H9 (cell line): ENCODE measurements around the gene PPT1. TPM values are rescaled to one million over a fixed set of nuclear protein-coding genes. Genes with fewer than 3 reads are reported as not detected.
A peak's percentile ranks its signal among the peaks of the same experiment; 100 is the strongest.

Experiments
- DNase-seq: peaks from one replicate; pipeline ENCODE4 v3.0.0-alpha.2; 2017
- H2AFZ ChIP-seq: one replicate; pipeline ENCODE4 v1.6.1; 2013; ENCODE audit warnings: mild to moderate bottlenecking, low read length, control low read depth, moderate library complexity
- H2AK5ac ChIP-seq: 2 replicates; pipeline ENCODE4 v1.6.1; 2013; ENCODE audit warnings: low read length, control low read depth, mixed read lengths; ENCODE audit not compliant: insufficient read length
- H2BK120ac ChIP-seq: one replicate; pipeline ENCODE4 v1.6.1; 2013; ENCODE audit warnings: low read depth, mild to moderate bottlenecking, low read length, control low read depth, inconsistent platforms; ENCODE audit not compliant: poor library complexity, severe bottlenecking
- H2BK12ac ChIP-seq: 2 replicates; pipeline ENCODE4 v1.6.1; 2013; ENCODE audit warnings: low read length, control low read depth, mixed read lengths, low read depth; ENCODE audit not compliant: insufficient read length
- H2BK15ac ChIP-seq: 2 replicates; pipeline ENCODE4 v1.6.1; 2013; ENCODE audit warnings: low read depth, low read length, control low read depth
- H2BK20ac ChIP-seq: one replicate; pipeline ENCODE4 v1.6.1; 2013; ENCODE audit warnings: low read depth, mild to moderate bottlenecking, low read length, control low read depth, inconsistent platforms; ENCODE audit not compliant: poor library complexity, severe bottlenecking
- H2BK5ac ChIP-seq: 2 replicates; pipeline ENCODE4 v1.6.1; 2013; ENCODE audit warnings: low read length, control low read depth, mixed read lengths; ENCODE audit not compliant: insufficient read length
- H3K14ac ChIP-seq: 2 replicates; pipeline ENCODE4 v1.6.1; 2013; ENCODE audit warnings: low read length, control low read depth; ENCODE audit not compliant: insufficient read depth
- H3K18ac ChIP-seq: 2 replicates; pipeline ENCODE4 v1.6.1; 2013; ENCODE audit warnings: low read depth, mild to moderate bottlenecking, mixed read lengths, low read length, control low read depth; ENCODE audit not compliant: insufficient read length
- H3K23ac ChIP-seq: 2 replicates; pipeline ENCODE4 v1.6.1; 2013; ENCODE audit warnings: low read length, control low read depth, mixed read lengths, low read depth; ENCODE audit not compliant: insufficient read length
- H3K23me2 ChIP-seq: 2 replicates; pipeline ENCODE4 v1.6.1; 2013; ENCODE audit warnings: low read depth, mild to moderate bottlenecking, mixed read lengths, low read length, control low read depth; ENCODE audit not compliant: insufficient read length, poor library complexity, severe bottlenecking
- H3K27ac ChIP-seq: 2 replicates; pipeline ENCODE4 v1.5.1; 2013; ENCODE audit warnings: low read length, control low read depth, mixed read lengths, low read depth; ENCODE audit not compliant: insufficient read length
- H3K27me3 ChIP-seq: 2 replicates; pipeline ENCODE4 v1.6.1; 2013; ENCODE audit warnings: low read length, control low read depth, inconsistent platforms; ENCODE audit not compliant: insufficient read depth
- H3K4ac ChIP-seq: 2 replicates; pipeline ENCODE4 v1.6.1; 2013; ENCODE audit warnings: low read depth, mild to moderate bottlenecking, control low read depth, inconsistent platforms, low read length, moderate library complexity
- H3K4me1 ChIP-seq: 2 replicates; pipeline ENCODE4 v1.6.1; 2013; ENCODE audit warnings: low read length, control low read depth, inconsistent platforms; ENCODE audit not compliant: insufficient read depth
- H3K4me2 ChIP-seq: 2 replicates; pipeline ENCODE4 v1.6.1; 2013; ENCODE audit warnings: low read length, control low read depth, mixed read lengths; ENCODE audit not compliant: insufficient read length, insufficient read depth
- H3K56ac ChIP-seq: 2 replicates; pipeline ENCODE4 v1.6.1; 2013; ENCODE audit warnings: low read depth, mild to moderate bottlenecking, mixed read lengths, low read length, control low read depth; ENCODE audit not compliant: insufficient read length
- H3K79me1 ChIP-seq: 2 replicates; pipeline ENCODE4 v1.6.1; 2013; ENCODE audit warnings: low read depth, mild to moderate bottlenecking, moderate library complexity, low read length, control low read depth, inconsistent platforms; ENCODE audit not compliant: insufficient read depth, poor library complexity, severe bottlenecking
- H3K79me2 ChIP-seq: 2 replicates; pipeline ENCODE4 v1.6.1; 2013; ENCODE audit warnings: low read length, control low read depth, inconsistent platforms; ENCODE audit not compliant: insufficient read depth
- H3K9ac ChIP-seq: 2 replicates; pipeline ENCODE4 v1.6.1; 2013; ENCODE audit warnings: low read length, control low read depth, mixed read lengths; ENCODE audit not compliant: insufficient read length; ENCODE audit errors: extremely low read depth
- H3K9me3 ChIP-seq: one replicate; pipeline ENCODE4 v1.6.1; 2013; ENCODE audit warnings: low read depth, low read length, inconsistent platforms; ENCODE audit not compliant: control insufficient read depth
- H3T11ph ChIP-seq: one replicate; pipeline ENCODE4 v1.6.1; 2013; ENCODE audit warnings: mild to moderate bottlenecking, low read length, control low read depth, inconsistent platforms
- H4K20me1 ChIP-seq: one replicate; pipeline ENCODE4 v1.6.1; 2013; ENCODE audit not compliant: control insufficient read depth, insufficient read length, insufficient read depth
- H4K5ac ChIP-seq: 2 replicates; pipeline ENCODE4 v1.6.1; 2013; ENCODE audit warnings: low read depth, mild to moderate bottlenecking, mixed read lengths, low read length, control low read depth; ENCODE audit not compliant: insufficient read length
- H4K8ac ChIP-seq: replicated peaks from 2 replicates; pipeline ENCODE4 v1.6.1; 2013; ENCODE audit warnings: low read length, control low read depth, mixed read lengths, low read depth; ENCODE audit not compliant: insufficient read length
- H4K91ac ChIP-seq: 2 replicates; pipeline ENCODE4 v1.6.1; 2013; ENCODE audit warnings: low read depth, mild to moderate bottlenecking, moderate library complexity, mixed read lengths, low read length, control low read depth; ENCODE audit not compliant: insufficient read length
- H3K27ac Mint-ChIP-seq, 3 experiments: 2 replicates in 2 of 3; 3 replicates in 1 of 3; pipeline ENCODE4 v1.8.0; 2020 to 2021; ENCODE audit warnings: mixed read lengths in 3 of 3, mild to moderate bottlenecking in 1 of 3, moderate library complexity in 1 of 3
- H3K27me3 Mint-ChIP-seq: 2 replicates; pipeline ENCODE4 v1.8.0; 2021; ENCODE audit warnings: low read depth, mild to moderate bottlenecking, moderate library complexity, mixed read lengths
- H3K36me3 Mint-ChIP-seq, 3 experiments: 2 replicates in 2 of 3; 3 replicates in 1 of 3; pipeline ENCODE4 v1.8.0; 2020 to 2021; ENCODE audit warnings: low read depth in 3 of 3, mixed read lengths in 3 of 3; ENCODE audit not compliant: insufficient read depth in 1 of 3
- H3K4me1 Mint-ChIP-seq, 2 experiments: 2 replicates each; pipeline ENCODE4 v1.8.0; 2020; ENCODE audit warnings: mixed read lengths in 2 of 2
- H3K4me3 Mint-ChIP-seq, 2 experiments: 2 replicates in 1 of 2; 3 replicates in 1 of 2; pipeline ENCODE4 v1.8.0; 2020 to 2021; ENCODE audit warnings: mild to moderate bottlenecking in 2 of 2, mixed read lengths in 2 of 2, moderate library complexity in 1 of 2
- H3K9me3 Mint-ChIP-seq, 2 experiments: 2 replicates in 1 of 2; 3 replicates in 1 of 2; pipeline ENCODE4 v1.8.0; 2020; ENCODE audit warnings: mild to moderate bottlenecking in 2 of 2, mixed read lengths in 2 of 2, moderate library complexity in 1 of 2
- WGBS: extraction: QIAGEN DNeasy Blood & Tissue Kit; methylation state at CpG from one replicate; pipeline ENCODE4 v1.1.7; 2013; ENCODE audit warnings: missing lambda C conversion rate, low lambda C conversion rate, mixed read lengths; ENCODE audit not compliant: insufficient read length; ENCODE audit errors: extremely low coverage; 5-methylcytosine and 5-hydroxymethylcytosine counted together
- total RNA-seq: library from RNA; stranded (reverse); gene quantifications from 2 replicates; pipeline ENCODE4 v1.2.1, GENCODE V29; 2021
- TF ChIP-seq, protein P1 (sequence below): fragments of 200-600 bp; sonication (generic); conservative IDR thresholded peaks from 3 replicates; pipeline ENCODE4 v1.8.0; 2021; ENCODE audit warnings: antibody characterized with exemption, mild to moderate bottlenecking

Gene PPT1
- total RNA-seq, 1 experiment from 2014 or later = 109 TPM

DNA sequence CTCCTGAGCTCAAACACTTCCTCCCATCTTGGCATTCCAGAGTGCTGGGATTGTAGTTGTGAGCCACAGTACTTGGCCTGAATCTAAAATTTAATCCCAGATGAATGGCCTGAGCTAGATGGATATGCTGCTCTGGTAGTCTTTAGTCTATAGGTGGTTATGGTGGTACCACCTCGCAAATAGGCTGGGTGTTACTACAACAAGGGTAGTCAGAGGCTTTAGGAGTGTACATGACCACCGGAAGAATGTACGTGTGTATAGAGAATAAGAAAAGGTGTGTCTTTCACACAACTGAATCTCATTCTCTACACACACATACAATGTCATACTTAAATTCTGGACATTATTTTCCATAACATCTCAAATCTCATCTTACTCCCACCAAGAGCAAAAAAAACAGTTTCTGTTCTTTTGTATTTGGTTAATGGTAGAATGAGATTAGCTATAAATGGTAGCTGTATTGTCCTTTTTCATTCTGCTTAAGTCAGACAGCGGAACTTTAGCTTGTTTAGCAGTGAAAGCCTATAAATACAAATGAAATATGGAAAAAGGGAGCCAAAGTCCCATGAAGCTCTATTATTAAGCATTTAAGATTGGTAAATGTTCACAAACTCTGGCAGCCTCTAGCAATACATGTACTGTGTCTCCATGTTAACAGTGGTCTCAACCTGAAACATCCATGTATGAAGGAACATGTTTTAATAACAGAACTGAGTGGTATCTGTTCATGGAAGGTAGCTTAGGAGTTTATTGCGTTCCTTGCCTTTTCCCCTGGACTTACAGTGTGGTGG is 40.3 kb downstream of the PPT1 start:
- H3K36me3 Mint-ChIP-seq = peaks cover 15 to 29% (median 17%) of the 10 kb centered on the region in 3 experiments
- no peak overlapping the region for H4K8ac ChIP-seq

More for the DNA sequence above, 40.3 kb downstream of the PPT1 start:
- H3K9me3 ChIP-seq = no peaks in the 10 kb centered on the region
- Mint-ChIP-seq H3K27me3 (no peaks in the 10 kb centered on the region), H3K4me1 (peaks cover 25 to 26% of the 10 kb centered on the region in 2 experiments), H3K9me3 (no peaks in the 10 kb centered on the region), H3K27ac (peak overlapping the region in 2 of 3 experiments; percentile 24 to 75; a peak in 2 of 7 replicates), H3K4me3 (no peak overlapping the region)
- WGBS = no CpG with 5 or more reads among the region's 5 CpGs
- H3K9ac ChIP-seq = no peak overlapping the region
- no peak overlapping the region for H2BK12ac ChIP-seq
- H3K18ac ChIP-seq = no peak overlapping the region
- H2BK15ac ChIP-seq = no peak overlapping the region
- H3K4ac ChIP-seq = no peak overlapping the region
- H3K4me2 ChIP-seq = no peak overlapping the region
- H4K5ac ChIP-seq = no peak overlapping the region
- no peak overlapping the region for H4K91ac ChIP-seq
- H2BK20ac ChIP-seq = no peak overlapping the region
- H2BK120ac ChIP-seq = no peak overlapping the region
- H3K14ac ChIP-seq = no peak overlapping the region
- H2AK5ac ChIP-seq = no peak overlapping the region
- no peak overlapping the region for H3K27ac ChIP-seq
- TF ChIP-seq, protein P1, sequence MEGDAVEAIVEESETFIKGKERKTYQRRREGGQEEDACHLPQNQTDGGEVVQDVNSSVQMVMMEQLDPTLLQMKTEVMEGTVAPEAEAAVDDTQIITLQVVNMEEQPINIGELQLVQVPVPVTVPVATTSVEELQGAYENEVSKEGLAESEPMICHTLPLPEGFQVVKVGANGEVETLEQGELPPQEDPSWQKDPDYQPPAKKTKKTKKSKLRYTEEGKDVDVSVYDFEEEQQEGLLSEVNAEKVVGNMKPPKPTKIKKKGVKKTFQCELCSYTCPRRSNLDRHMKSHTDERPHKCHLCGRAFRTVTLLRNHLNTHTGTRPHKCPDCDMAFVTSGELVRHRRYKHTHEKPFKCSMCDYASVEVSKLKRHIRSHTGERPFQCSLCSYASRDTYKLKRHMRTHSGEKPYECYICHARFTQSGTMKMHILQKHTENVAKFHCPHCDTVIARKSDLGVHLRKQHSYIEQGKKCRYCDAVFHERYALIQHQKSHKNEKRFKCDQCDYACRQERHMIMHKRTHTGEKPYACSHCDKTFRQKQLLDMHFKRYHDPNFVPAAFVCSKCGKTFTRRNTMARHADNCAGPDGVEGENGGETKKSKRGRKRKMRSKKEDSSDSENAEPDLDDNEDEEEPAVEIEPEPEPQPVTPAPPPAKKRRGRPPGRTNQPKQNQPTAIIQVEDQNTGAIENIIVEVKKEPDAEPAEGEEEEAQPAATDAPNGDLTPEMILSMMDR = no peak
- H2BK5ac ChIP-seq = no peak overlapping the region
- H3T11ph ChIP-seq = no peak overlapping the region
- no peaks in the 10 kb centered on the region for H4K20me1 ChIP-seq
- H3K27me3 ChIP-seq = no peaks in the 10 kb centered on the region
- no peak overlapping the region for H3K56ac ChIP-seq
- no peak overlapping the region for H3K23ac ChIP-seq
- H3K4me1 ChIP-seq = peaks cover 4% of the 10 kb centered on the region; the same call in 1 of the 2 replicates
- H3K79me2 ChIP-seq = peaks cover 9% of the 10 kb centered on the region; the same call in 1 of the 2 replicates
- peaks cover 6% of the 10 kb centered on the region for H3K79me1 ChIP-seq
- H2AFZ ChIP-seq = no peak overlapping the region
- no peaks in the 10 kb centered on the region for H3K23me2 ChIP-seq
- no peak for DNase-seq
